Measurements from ENCODE around the gene JAZF1. TPM values are rescaled to one million over a fixed set of nuclear protein-coding genes. Genes with fewer than 3 reads are reported as not detected.

The JAZF1 gene
- total and polyA plus RNA-seq, 5 donors from 2014 or later, result 6.4 to 30.7 (median 7.6) TPM

DNA sequence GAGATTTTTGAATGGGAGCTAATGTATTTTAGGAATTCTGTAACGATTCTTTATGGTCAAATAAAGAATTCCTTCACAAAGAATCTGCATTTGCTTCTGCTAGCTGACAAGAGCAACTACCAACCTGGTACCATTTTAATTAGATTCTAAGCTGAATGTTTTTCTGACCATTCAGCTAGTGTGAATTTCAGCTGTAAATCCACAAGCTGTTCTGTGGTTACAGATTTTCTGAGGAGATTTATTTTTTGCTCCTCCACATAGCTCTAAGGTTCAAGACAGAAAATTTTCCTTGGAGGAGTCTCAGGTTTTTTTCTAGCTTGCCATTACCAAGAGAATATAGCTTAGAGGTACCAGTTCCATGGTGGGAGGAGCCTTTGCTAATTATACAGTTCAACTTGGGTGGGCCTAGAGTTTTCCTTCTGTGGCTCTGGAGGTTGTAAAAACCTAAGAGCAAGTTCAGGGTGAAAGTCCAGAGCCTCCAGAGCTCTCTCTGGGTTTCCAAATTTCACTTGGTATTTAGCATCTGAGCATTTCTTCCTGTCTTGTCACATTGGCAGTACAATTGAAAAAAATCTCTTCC is 120.1 kb downstream of the JAZF1 start:
- peaks cover 2 to 14% (median 6%) of the 10 kb centered on the region in 4 donors for H3K4me1 Mint-ChIP-seq
- no peaks in the 10 kb centered on the region for H3K9me3 Mint-ChIP-seq
- no peak overlapping the region for H3K4me3 Mint-ChIP-seq
- Histone ChIP-seq H3K36me3 (ENCODE audit: control insufficient read depth, insufficient read depth, low read length) (no peaks in the 10 kb centered on the region), H3K27ac (ENCODE audit: insufficient read depth, low read length, poor library complexity, severe bottlenecking) (no peak overlapping the region), H3K4me1 (ENCODE audit: control insufficient read depth, insufficient read depth, low read length, poor library complexity, severe bottlenecking) (no peaks in the 10 kb centered on the region), H3K9me3 (ENCODE audit: control insufficient read depth in 2 of 2, low read length in 2 of 2) (no peaks in the 10 kb centered on the region), H3K4me3 (ENCODE audit: low read depth, low read length) (no peak overlapping the region), H3K27me3 (ENCODE audit: control insufficient read depth, insufficient read depth, low read length) (no peaks in the 10 kb centered on the region)
- no peaks in the 10 kb centered on the region for H3K27me3 Mint-ChIP-seq
- ATAC-seq (ENCODE audit: low read depth in 2 of 2) (no peak), DNase-seq (no peak)
- H3K36me3 Mint-ChIP-seq, result peaks cover 3% of the 10 kb centered on the region
- no peak overlapping the region for H3K27ac Mint-ChIP-seq

DNA sequence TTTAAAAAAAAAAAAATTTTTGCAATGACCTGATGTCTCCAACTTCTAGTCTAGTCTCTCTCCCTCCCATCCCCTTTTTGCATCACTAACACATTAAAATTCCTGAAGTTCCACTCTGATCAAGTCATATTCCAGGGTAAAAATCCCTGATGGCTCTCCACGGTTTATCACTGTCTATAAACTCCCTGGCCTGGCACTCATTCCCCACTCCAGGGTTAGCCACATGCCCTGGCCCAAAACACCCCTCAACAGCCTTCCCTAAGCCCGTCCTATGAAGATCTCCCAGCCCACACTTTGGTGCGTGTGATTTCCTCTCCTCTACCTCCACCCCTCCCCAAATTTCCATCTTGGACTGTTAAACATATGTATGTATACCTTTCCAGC is 125.4 kb downstream of the JAZF1 start:
- peaks cover 4 to 26% (median 16%) of the 10 kb centered on the region in 4 donors for H3K4me1 Mint-ChIP-seq
- no peaks in the 10 kb centered on the region for H3K36me3 ChIP-seq (ENCODE audit: control insufficient read depth, insufficient read depth, low read length)
- no peaks in the 10 kb centered on the region for H3K27me3 Mint-ChIP-seq
- H3K4me1 ChIP-seq (ENCODE audit: control insufficient read depth, insufficient read depth, low read length, poor library complexity, severe bottlenecking), result no peaks in the 10 kb centered on the region
- H3K4me3 Mint-ChIP-seq, result no peak overlapping the region
- no peak overlapping the region for H3K27ac ChIP-seq (ENCODE audit: insufficient read depth, low read length, poor library complexity, severe bottlenecking)
- H3K9me3 ChIP-seq (ENCODE audit: control insufficient read depth in 2 of 2, low read length in 2 of 2), result no peaks in the 10 kb centered on the region
- H3K27ac Mint-ChIP-seq, result no peak overlapping the region
- peaks cover 7% of the 10 kb centered on the region for H3K36me3 Mint-ChIP-seq
- H3K27me3 ChIP-seq (ENCODE audit: control insufficient read depth, insufficient read depth, low read length), result no peaks in the 10 kb centered on the region
- ATAC-seq (ENCODE audit: low read depth in 2 of 2) (no peak), DNase-seq (no peak)
- no peak overlapping the region for H3K4me3 ChIP-seq (ENCODE audit: low read depth, low read length)
- no peaks in the 10 kb centered on the region for H3K9me3 Mint-ChIP-seq

DNA sequence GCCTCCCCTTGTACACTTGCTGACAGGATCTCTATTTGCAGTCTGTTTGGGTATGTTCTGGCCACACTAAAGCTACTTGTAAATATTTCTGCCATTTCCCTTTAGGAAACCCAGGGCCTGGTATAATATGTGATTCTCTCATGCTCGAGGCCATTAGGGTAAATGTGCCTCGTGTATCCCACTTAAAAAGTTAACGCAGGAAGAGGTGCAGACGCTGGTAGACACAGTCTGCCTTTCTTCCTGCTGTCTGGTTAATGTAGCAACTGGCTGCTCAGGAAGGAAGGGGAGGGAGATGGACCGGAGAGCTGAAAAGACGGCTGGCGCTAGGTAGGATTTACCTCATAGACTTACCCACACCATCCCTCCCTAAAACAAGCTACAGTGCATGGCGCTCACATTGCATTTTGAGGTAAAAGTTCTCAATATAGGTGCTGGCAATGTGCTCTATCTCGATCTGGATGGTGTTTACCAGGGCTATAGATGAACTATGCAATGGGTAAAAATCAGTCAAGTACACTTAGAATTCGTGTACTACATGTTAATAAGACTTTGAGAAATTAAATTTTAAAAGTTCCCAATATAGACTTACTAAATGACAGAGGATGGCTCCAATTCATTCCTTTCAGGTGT is 125.9 kb downstream of the JAZF1 start:
- Histone ChIP-seq H3K4me3 (ENCODE audit: low read depth, low read length) (no peak overlapping the region), H3K27ac (ENCODE audit: insufficient read depth, low read length, poor library complexity, severe bottlenecking) (no peak overlapping the region), H3K9me3 (ENCODE audit: control insufficient read depth in 2 of 2, low read length in 2 of 2) (no peaks in the 10 kb centered on the region), H3K4me1 (ENCODE audit: control insufficient read depth, insufficient read depth, low read length, poor library complexity, severe bottlenecking) (no peaks in the 10 kb centered on the region), H3K27me3 (ENCODE audit: control insufficient read depth, insufficient read depth, low read length) (no peaks in the 10 kb centered on the region), H3K36me3 (ENCODE audit: control insufficient read depth, insufficient read depth, low read length) (no peaks in the 10 kb centered on the region)
- H3K36me3 Mint-ChIP-seq, result peaks cover 5% of the 10 kb centered on the region
- H3K27me3 Mint-ChIP-seq, result no peaks in the 10 kb centered on the region
- H3K27ac Mint-ChIP-seq, result no peak overlapping the region
- H3K4me3 Mint-ChIP-seq, result no peak overlapping the region
- peak in 1 of 2 donors; percentile 45 for ATAC-seq (ENCODE audit: low read depth in 2 of 2)
- no peaks in the 10 kb centered on the region for H3K9me3 Mint-ChIP-seq
- H3K4me1 Mint-ChIP-seq, result peaks cover 3 to 26% (median 16%) of the 10 kb centered on the region in 4 donors
- DNase-seq, result no peak

DNA sequence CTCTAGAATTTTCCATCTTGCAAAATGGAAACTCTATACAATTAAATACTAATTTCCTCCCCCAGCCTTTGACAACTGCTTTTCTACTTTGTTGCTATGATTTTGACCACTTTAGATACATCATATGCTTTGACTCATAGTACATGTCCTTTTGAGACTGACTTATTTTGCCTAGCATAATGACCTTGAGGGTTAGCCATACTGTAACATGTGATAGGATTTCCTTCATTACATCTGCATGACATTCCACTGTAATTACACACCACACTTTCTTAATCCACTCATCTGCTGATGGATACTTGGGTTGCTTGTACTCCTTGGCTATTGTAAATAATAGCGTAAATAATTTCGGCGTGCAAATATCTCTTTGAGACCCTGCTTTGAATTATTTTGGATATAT is 127.7 kb downstream of the JAZF1 start:
- H3K36me3 Mint-ChIP-seq, result peaks cover 3% of the 10 kb centered on the region
- H3K4me3 Mint-ChIP-seq, result no peak overlapping the region

DNA sequence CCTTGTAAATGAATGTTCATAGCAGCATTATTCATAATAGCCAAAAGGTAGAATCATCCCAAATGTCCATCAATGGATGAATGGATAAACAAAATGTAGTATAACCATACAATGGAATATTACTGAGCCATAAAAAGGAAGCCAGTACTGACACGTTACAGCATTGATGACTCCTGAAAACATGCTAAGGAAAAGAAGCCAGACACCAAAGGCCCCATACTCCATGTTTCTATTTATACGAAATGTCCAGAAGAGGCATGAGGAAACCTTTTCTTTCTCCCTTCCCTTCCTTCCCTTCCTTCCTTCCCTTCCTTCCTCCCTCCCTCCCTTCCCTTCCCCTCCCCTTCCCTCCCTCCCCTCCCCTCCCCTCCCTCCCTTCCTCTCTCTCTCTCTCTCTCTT is 131.9 kb downstream of the JAZF1 start:
- no peaks in the 10 kb centered on the region for H3K9me3 Mint-ChIP-seq
- Histone ChIP-seq H3K9me3 (ENCODE audit: control insufficient read depth in 2 of 2, low read length in 2 of 2) (no peaks in the 10 kb centered on the region), H3K4me3 (ENCODE audit: low read depth, low read length) (no peak overlapping the region), H3K36me3 (ENCODE audit: control insufficient read depth, insufficient read depth, low read length) (no peaks in the 10 kb centered on the region), H3K27me3 (ENCODE audit: control insufficient read depth, insufficient read depth, low read length) (no peaks in the 10 kb centered on the region), H3K4me1 (ENCODE audit: control insufficient read depth, insufficient read depth, low read length, poor library complexity, severe bottlenecking) (no peaks in the 10 kb centered on the region), H3K27ac (ENCODE audit: insufficient read depth, low read length, poor library complexity, severe bottlenecking) (no peak overlapping the region)
- peaks cover 0 to 11% (median 8%) of the 10 kb centered on the region in 4 donors for H3K4me1 Mint-ChIP-seq
- peaks cover 4% of the 10 kb centered on the region for H3K36me3 Mint-ChIP-seq
- DNase-seq (no peak), ATAC-seq (ENCODE audit: low read depth in 2 of 2) (no peak)
- H3K4me3 Mint-ChIP-seq, result no peak overlapping the region
- H3K27ac Mint-ChIP-seq, result no peak overlapping the region
- no peaks in the 10 kb centered on the region for H3K27me3 Mint-ChIP-seq

More for the DNA sequence above, 127.7 kb downstream of the JAZF1 start:
- H3K36me3 ChIP-seq (ENCODE audit: control insufficient read depth, insufficient read depth, low read length), result no peaks in the 10 kb centered on the region
- H3K4me1 Mint-ChIP-seq, result peaks cover 0 to 26% (median 17%) of the 10 kb centered on the region in 4 donors
- H3K4me1 ChIP-seq (ENCODE audit: control insufficient read depth, insufficient read depth, low read length, poor library complexity, severe bottlenecking), result no peaks in the 10 kb centered on the region
- DNase-seq (no peak), ATAC-seq (ENCODE audit: low read depth in 2 of 2) (no peak)
- no peak overlapping the region for H3K27ac Mint-ChIP-seq
- H3K9me3 ChIP-seq (ENCODE audit: control insufficient read depth in 2 of 2, low read length in 2 of 2), result no peaks in the 10 kb centered on the region
- no peaks in the 10 kb centered on the region for H3K27me3 ChIP-seq (ENCODE audit: control insufficient read depth, insufficient read depth, low read length)
- H3K9me3 Mint-ChIP-seq, result no peaks in the 10 kb centered on the region
- H3K27me3 Mint-ChIP-seq, result no peaks in the 10 kb centered on the region
- no peak overlapping the region for H3K27ac ChIP-seq (ENCODE audit: insufficient read depth, low read length, poor library complexity, severe bottlenecking)
- no peak overlapping the region for H3K4me3 ChIP-seq (ENCODE audit: low read depth, low read length)

DNA sequence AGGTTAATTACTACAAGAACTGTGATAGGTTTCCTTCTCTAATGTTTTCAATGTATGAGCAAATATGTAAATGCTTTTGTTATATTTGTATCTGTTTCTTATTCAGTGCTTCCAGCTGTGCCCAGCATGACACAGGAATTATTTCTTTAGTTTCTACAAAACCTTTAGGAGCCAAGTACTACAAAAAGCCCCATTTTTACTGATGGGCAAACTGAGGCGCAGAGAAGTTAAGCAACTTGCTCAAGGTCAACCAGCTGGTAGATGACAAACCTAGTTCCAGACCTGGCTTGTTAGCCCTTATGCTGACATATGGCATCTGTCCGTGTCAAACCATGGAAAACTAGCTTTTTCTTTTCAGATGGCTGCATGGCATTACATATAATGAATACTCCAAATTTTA is 134.6 kb downstream of the JAZF1 start:
- Mint-ChIP-seq H3K4me1 (peaks cover 0 to 8% (median 1%) of the 10 kb centered on the region in 4 donors), H3K27ac (no peak overlapping the region), H3K36me3 (peaks cover 6% of the 10 kb centered on the region), H3K4me3 (no peak overlapping the region), H3K27me3 (no peaks in the 10 kb centered on the region), H3K9me3 (peaks cover 0 to 3% (median 0%) of the 10 kb centered on the region in 7 donors)
- no peak overlapping the region for H3K4me3 ChIP-seq (ENCODE audit: low read depth, low read length)
- no peaks in the 10 kb centered on the region for H3K36me3 ChIP-seq (ENCODE audit: control insufficient read depth, insufficient read depth, low read length)
- no peak overlapping the region for H3K27ac ChIP-seq (ENCODE audit: insufficient read depth, low read length, poor library complexity, severe bottlenecking)
- no peaks in the 10 kb centered on the region for H3K9me3 ChIP-seq (ENCODE audit: control insufficient read depth in 2 of 2, low read length in 2 of 2)
- no peak for DNase-seq
- H3K27me3 ChIP-seq (ENCODE audit: control insufficient read depth, insufficient read depth, low read length), result no peaks in the 10 kb centered on the region
- no peaks in the 10 kb centered on the region for H3K4me1 ChIP-seq (ENCODE audit: control insufficient read depth, insufficient read depth, low read length, poor library complexity, severe bottlenecking)
- no peak for ATAC-seq (ENCODE audit: low read depth in 2 of 2)

DNA sequence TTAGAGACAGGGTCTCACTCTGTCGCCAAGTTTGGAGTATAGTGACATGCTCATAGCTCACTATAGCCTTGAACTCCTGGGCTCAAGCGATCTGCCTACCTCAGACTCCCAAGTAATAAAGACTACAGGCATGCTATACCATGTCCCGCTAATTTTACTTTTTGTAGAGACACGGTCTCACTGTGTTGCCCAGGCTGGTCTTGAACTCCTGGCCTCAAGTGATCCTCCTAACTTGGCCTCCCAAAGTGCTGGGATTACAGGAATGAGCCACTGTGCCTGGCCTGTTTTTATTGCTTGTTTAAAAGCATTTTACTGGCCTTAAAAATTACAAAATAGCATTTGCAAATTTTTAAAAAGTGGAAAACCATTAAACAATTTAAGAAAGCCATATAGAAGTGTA is 135.0 kb downstream of the JAZF1 start:
- no peaks in the 10 kb centered on the region for H3K27me3 ChIP-seq (ENCODE audit: control insufficient read depth, insufficient read depth, low read length)
- Mint-ChIP-seq H3K36me3 (peaks cover 6% of the 10 kb centered on the region), H3K4me1 (peaks cover 0 to 10% (median 3%) of the 10 kb centered on the region in 4 donors), H3K4me3 (no peak overlapping the region), H3K27me3 (no peaks in the 10 kb centered on the region), H3K9me3 (peaks cover 0 to 3% (median 0%) of the 10 kb centered on the region in 7 donors), H3K27ac (no peak overlapping the region)
- DNase-seq (no peak), ATAC-seq (ENCODE audit: low read depth in 2 of 2) (no peak)
- H3K36me3 ChIP-seq (ENCODE audit: control insufficient read depth, insufficient read depth, low read length), result no peaks in the 10 kb centered on the region
- no peaks in the 10 kb centered on the region for H3K4me1 ChIP-seq (ENCODE audit: control insufficient read depth, insufficient read depth, low read length, poor library complexity, severe bottlenecking)
- H3K27ac ChIP-seq (ENCODE audit: insufficient read depth, low read length, poor library complexity, severe bottlenecking), result no peak overlapping the region
- no peaks in the 10 kb centered on the region for H3K9me3 ChIP-seq (ENCODE audit: control insufficient read depth in 2 of 2, low read length in 2 of 2)
- no peak overlapping the region for H3K4me3 ChIP-seq (ENCODE audit: low read depth, low read length)

DNA sequence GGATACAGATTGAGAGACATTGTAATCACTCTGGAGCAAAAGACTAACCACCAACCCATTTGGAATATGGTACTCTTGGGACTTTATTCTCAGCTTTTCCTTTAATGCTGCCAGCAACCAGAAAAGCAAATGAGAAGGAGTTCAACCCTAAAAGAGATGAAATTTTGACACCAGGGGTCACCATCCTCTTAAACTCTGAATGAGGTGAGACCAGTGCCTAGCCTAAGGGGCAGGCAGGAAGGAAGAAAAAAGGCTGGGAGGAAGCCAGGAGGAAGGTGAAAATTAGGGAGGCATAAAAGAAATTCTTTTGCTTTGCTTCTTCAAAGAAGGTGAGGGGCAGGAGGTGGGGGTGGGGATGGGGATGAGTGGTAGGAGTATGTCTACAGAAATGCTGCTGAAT is 135.8 kb downstream of the JAZF1 start:
- no peak for ATAC-seq (ENCODE audit: low read depth in 2 of 2)
- peaks cover 0 to 18% (median 3%) of the 10 kb centered on the region in 4 donors for H3K4me1 Mint-ChIP-seq
- no peak overlapping the region for H3K4me3 ChIP-seq (ENCODE audit: low read depth, low read length)
- H3K36me3 Mint-ChIP-seq, result peaks cover 6% of the 10 kb centered on the region
- no peak overlapping the region for H3K27ac Mint-ChIP-seq
- no peak for DNase-seq
- H3K27me3 ChIP-seq (ENCODE audit: control insufficient read depth, insufficient read depth, low read length), result no peaks in the 10 kb centered on the region
- H3K27me3 Mint-ChIP-seq, result no peaks in the 10 kb centered on the region
- no peaks in the 10 kb centered on the region for H3K4me1 ChIP-seq (ENCODE audit: control insufficient read depth, insufficient read depth, low read length, poor library complexity, severe bottlenecking)
- no peak overlapping the region for H3K27ac ChIP-seq (ENCODE audit: insufficient read depth, low read length, poor library complexity, severe bottlenecking)
- no peaks in the 10 kb centered on the region for H3K9me3 ChIP-seq (ENCODE audit: control insufficient read depth in 2 of 2, low read length in 2 of 2)
- H3K36me3 ChIP-seq (ENCODE audit: control insufficient read depth, insufficient read depth, low read length), result no peaks in the 10 kb centered on the region
- H3K4me3 Mint-ChIP-seq, result no peak overlapping the region
- H3K9me3 Mint-ChIP-seq, result peaks cover 0 to 3% (median 0%) of the 10 kb centered on the region in 7 donors

Measured in CD4-positive, CD25-positive, alpha-beta regulatory T cell (primary cell).